Heart left ventricle (tissue), 16 donors: Measurements from ENCODE around the gene ARFGAP1. TPM values are rescaled to one million over a fixed set of nuclear protein-coding genes. Genes with fewer than 3 reads are reported as not detected.

Source experiments
- ATAC-seq, 4 donors: fragments of 200-7000 bp; cut with Tn5 transposase; one replicate each; pipeline ENCODE4 v1.9.1; 2020 to 2022; ENCODE audit warnings: moderate library complexity in 4 of 4, mild to moderate bottlenecking in 3 of 4, moderate number of reproducible peaks in 1 of 4
- DNase-seq, 5 donors: peaks; one replicate each; pipeline ENCODE4 v3.0.0-alpha.2; 2020
- H3K27ac ChIP-seq, 12 donors: fragments of 200-600 bp; sonication (generic) in 4 of 12; one replicate each; pipeline versions ENCODE4 v1.5.0 to v1.8.0; 2016 to 2022; ENCODE audit warnings: mild to moderate bottlenecking in 2 of 12
- H3K27me3 ChIP-seq, 9 donors: fragments of 200-600 bp; sonication (generic) in 2 of 9; one replicate each; pipeline versions ENCODE4 v1.5.1 to v1.8.0; 2016 to 2022; ENCODE audit warnings: mild to moderate bottlenecking in 3 of 9
- H3K36me3 ChIP-seq, 9 donors: fragments of 200-600 bp; sonication (generic) in 2 of 9; one replicate each; pipeline versions ENCODE4 v1.5.0 to v1.8.0; 2018 to 2022; ENCODE audit warnings: mild to moderate bottlenecking in 2 of 9
- H3K4me1 ChIP-seq, 12 donors: fragments of 200-600 bp; sonication (generic) in 4 of 12; one replicate each; pipeline versions ENCODE4 v1.5.0 to v1.8.0; 2016 to 2022; ENCODE audit warnings: mild to moderate bottlenecking in 3 of 12
- H3K4me3 ChIP-seq, 12 donors: fragments of 200-600 bp; sonication (generic) in 4 of 12; one replicate each; pipeline versions ENCODE4 v1.5.0 to v1.8.0; 2017 to 2022; ENCODE audit warnings: mild to moderate bottlenecking in 9 of 12, moderate library complexity in 4 of 12
- H3K9me3 ChIP-seq, 12 donors: fragments of 200-600 bp; sonication (generic) in 4 of 12; one replicate each; pipeline versions ENCODE4 v1.5.0 to v1.8.0; 2016 to 2022; ENCODE audit warnings: mild to moderate bottlenecking in 1 of 12
- POLR2A ChIP-seq, 2 donors: fragments of 450-650 bp; IDR thresholded peaks; one replicate each; pipeline ENCODE4 v1.6.1; 2017; ENCODE audit warnings: antibody characterized with exemption in 2 of 2, mild to moderate bottlenecking in 2 of 2, moderate library complexity in 2 of 2
- WGBS, 4 donors: extraction: QIAGEN DNeasy Blood & Tissue Kit in 2 of 4; methylation state at CpG; one replicate each; pipeline versions ENCODE4 v1.1.5 to v1.1.7; 2013 to 2018; 5-methylcytosine and 5-hydroxymethylcytosine counted together
- intact Hi-C, 10 donors: fragments of 100-400 bp; cut with DNase I; formaldehyde crosslinking; loops; one replicate each; pipeline versions ENCODE4 v1.11.1 to v1.14.2; 2022
- polyA plus RNA-seq, 2 donors: library from polyadenylated mRNA; stranded (reverse); fragments of 200-250 nt; gene quantifications; one replicate each; pipeline ENCODE4 v1.2.3, GENCODE V29; 2013
- total RNA-seq, 9 donors: library from RNA; depleted of rRNA in 2 of 9; stranded (reverse); fragments of >200 nt in 2 of 9; fragmentation: NEBNext Ultra II Directional in 3 of 9; extraction: Animal tissue kit (Norgen Biotek cat#: 25700) in 3 of 9; gene quantifications; one replicate each; pipeline versions ENCODE4 v1.1.0 to v1.2.4, GENCODE V29; 2016 to 2023
- TF ChIP-seq, protein P1 (sequence below), 12 donors: fragments of 200-600 bp; sonication (generic) in 4 of 12; IDR thresholded peaks; one replicate each; pipeline versions ENCODE4 v1.5.0 to v1.8.0; 2018 to 2022; ENCODE audit warnings: antibody characterized with exemption in 12 of 12, mild to moderate bottlenecking in 5 of 12
- donor health status: ischemic (EF 13 %, LVEDD 7.1; RV severe dilation, severe dysfunction).
- donor health status: healthy with polysubstance abuse.
- donor health status: DM: no; HTN: yes; CAD: no.
- donor health status: DM: no; HTN: no; CAD: no.
- donor health status: ischemic (EF 25% LVEDD 6.9; RV normal size, moderate dysfunction).
- donor health status: ischemic (EF 25% LVEDD 5.7; RV mildly dilated, moderate dysfunction).
- donor health status: healthy.
- donor health status: DM: yes; HTN: yes; CAD: no.
- donor health status: ischemic (EF 35%, LVEDD 5.7; RV mildly dilated, moderate dysfunction).
- donor health status: nonischemic (EF 11% LVEDD 7.7; RV severe dilation, severe dysfunction).
- donor health status: DM: yes; HTN: yes; CAD: no.
- donor health status: PGD.
- donor health status: ischemic (EF 29% LVEDD 5.4; RV normal size, mild dysfunction).
- donor health status: nonischemic (EF 23%, LVEDD 6.1; RV moderate dilation, normal function).

ARFGAP1 gene
- total and polyA plus RNA-seq, 11 donors = 14.3 to 51.6 (median 29.5) TPM

DNA sequence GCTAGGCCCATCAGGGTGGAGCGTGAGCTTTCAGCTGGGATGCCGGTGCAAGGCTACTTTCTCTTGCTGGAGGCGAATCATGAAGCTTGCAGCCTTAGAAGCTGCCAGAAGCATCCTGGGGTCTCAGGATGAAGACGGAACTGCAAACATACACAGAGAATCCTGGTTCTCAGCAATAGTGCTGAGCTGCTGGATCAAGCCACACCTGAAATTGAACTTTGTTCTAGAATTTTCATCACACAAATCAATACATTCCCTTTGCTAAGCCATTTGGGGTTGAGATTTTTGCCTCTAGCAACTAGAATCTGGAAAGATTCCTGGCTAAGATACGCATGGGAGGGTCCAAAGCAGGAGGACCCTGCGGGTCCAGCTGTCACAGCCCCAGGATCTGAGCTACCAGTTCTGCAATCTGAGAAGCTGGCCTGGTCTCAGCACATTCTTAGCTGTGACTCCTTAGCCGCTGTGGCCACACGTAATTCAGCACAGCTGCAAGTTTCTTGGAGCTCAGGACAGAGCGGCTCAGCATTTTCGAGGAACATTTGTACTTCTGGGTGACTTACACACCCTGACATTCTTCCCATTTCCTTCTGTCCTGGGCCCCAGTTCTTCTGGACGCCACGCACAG is 6.6 kb upstream of the ARFGAP1 start:
- 70 to 75% (median 73%) methylated on average over 12 of the region's 12 CpGs for WGBS, 4 donors
- no peak for TF ChIP-seq POLR2A (IDR thresholded peaks at IDR 0.05)
- TF ChIP-seq, protein P1, sequence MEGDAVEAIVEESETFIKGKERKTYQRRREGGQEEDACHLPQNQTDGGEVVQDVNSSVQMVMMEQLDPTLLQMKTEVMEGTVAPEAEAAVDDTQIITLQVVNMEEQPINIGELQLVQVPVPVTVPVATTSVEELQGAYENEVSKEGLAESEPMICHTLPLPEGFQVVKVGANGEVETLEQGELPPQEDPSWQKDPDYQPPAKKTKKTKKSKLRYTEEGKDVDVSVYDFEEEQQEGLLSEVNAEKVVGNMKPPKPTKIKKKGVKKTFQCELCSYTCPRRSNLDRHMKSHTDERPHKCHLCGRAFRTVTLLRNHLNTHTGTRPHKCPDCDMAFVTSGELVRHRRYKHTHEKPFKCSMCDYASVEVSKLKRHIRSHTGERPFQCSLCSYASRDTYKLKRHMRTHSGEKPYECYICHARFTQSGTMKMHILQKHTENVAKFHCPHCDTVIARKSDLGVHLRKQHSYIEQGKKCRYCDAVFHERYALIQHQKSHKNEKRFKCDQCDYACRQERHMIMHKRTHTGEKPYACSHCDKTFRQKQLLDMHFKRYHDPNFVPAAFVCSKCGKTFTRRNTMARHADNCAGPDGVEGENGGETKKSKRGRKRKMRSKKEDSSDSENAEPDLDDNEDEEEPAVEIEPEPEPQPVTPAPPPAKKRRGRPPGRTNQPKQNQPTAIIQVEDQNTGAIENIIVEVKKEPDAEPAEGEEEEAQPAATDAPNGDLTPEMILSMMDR (IDR thresholded peaks at IDR 0.05) = no peak
- no peak for ATAC-seq

DNA sequence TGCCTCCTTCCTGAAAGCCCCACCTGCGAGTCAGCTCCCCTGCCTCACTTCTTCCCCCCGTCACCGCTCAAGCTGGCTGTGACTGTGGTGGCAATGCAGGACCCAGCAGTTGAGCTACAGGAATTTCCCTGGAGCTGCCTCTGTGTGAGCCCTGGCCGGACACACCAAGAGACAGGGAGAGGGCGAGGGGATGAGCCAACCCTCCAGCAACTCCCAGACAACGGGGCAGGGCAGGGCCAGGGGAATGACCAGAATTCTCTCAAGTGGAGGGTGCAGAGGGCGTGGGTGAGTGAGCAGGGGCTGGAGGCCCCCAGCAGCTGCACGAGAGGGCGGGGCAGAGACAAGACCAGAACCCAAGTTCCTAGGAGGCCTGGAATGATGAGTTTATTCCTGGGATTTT is 4.9 kb upstream of the ARFGAP1 start:
- Histone ChIP-seq H3K9me3 (no peaks in the 10 kb centered on the region), H3K4me1 (peaks cover 0 to 7% (median 5%) of the 10 kb centered on the region in 12 donors), H3K27ac (no peak overlapping the region), H3K4me3 (no peak overlapping the region), H3K27me3 (peaks cover 0 to 40% (median 19%) of the 10 kb centered on the region in 9 donors), H3K36me3 (no peaks in the 10 kb centered on the region)
- ATAC-seq = no peak
- TF ChIP-seq, protein P1 (IDR thresholded peaks at IDR 0.05) = no peak
- TF ChIP-seq POLR2A (IDR thresholded peaks at IDR 0.05) = no peak
- DNase-seq = no peak
- intact Hi-C loops = no loop called here
- 52 to 68% (median 56%) methylated on average over 4 to 9 of the region's 9 CpGs for WGBS, 4 donors

More for the DNA sequence above, 6.6 kb upstream of the ARFGAP1 start:
- intact Hi-C loops = no loop called here
- Histone ChIP-seq H3K27ac (no peak overlapping the region), H3K36me3 (no peaks in the 10 kb centered on the region), H3K4me3 (no peak overlapping the region), H3K4me1 (no peaks in the 10 kb centered on the region), H3K27me3 (peaks cover 0 to 55% (median 19%) of the 10 kb centered on the region in 9 donors), H3K9me3 (no peaks in the 10 kb centered on the region)
- DNase-seq = no peak

DNA sequence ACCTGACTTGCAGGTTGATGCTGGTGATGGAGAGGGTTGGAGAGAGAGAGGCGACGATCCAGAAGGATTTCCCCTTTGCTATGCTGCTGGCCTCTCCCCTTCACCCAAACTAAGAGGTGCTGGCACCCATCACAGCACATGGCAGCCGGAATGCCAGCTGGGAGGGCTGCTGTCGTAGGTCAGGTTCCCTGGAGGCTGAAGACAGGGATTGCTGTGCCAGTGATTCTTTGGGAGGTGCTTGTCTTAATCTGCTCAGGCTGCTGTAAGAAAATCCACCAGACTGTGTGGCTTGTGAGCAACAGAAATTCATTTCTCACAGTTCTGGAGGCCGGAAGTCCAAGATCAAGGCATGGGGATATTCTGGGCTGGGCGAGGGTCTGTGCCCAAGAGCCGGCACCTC is 4.4 kb upstream of the ARFGAP1 start:
- Histone ChIP-seq H3K9me3 (no peaks in the 10 kb centered on the region), H3K36me3 (no peaks in the 10 kb centered on the region), H3K27me3 (peaks cover 0 to 35% (median 15%) of the 10 kb centered on the region in 9 donors), H3K4me1 (peaks cover 1 to 9% (median 5%) of the 10 kb centered on the region in 12 donors), H3K4me3 (no peak overlapping the region), H3K27ac (no peak overlapping the region)
- intact Hi-C loops = no loop called here
- TF ChIP-seq POLR2A (IDR thresholded peaks at IDR 0.05) = no peak
- TF ChIP-seq, protein P1 (IDR thresholded peaks at IDR 0.05) = no peak
- DNase-seq = no peak
- 61 to 75% (median 70%) methylated on average over 4 to 7 of the region's 7 CpGs for WGBS, 4 donors
- ATAC-seq = no peak

DNA sequence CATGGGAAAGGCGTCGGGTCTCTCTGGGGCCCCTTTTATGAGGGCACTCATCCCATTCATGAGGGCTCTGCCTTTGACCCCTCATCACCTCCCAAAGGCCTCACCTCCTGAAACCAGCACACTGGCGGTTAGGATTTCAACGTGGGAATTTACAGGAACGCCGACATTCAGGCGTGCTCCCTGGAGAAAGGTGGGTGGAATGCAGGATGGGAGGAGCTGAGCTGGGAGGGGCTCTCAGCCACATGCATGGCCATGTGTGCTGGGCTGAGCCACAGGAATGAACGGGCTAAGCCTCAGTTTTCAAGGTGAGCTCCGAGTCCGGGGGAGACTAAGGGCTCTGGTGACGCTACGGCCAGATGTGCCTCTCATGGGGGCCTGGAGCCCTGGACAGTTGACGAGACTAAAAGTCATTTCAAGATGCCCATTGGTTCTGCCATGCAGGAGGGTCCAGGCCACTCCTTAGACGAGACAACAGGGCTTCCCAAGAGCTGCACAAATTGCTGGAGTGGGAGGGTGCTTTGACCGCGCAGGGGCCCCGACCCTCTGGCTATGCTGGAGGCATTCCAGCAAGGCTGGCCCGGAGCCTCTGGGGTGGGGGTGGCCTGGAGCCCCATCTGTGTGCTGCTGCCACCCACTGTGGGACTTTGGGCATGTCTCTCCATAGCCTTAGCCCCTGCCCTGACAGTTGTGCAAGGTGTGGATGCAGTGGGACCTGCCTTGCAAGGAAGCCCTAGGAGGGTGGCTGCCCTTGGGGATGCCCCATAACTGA is 3.8 kb upstream of the ARFGAP1 start:
- Histone ChIP-seq H3K27me3 (peaks cover 0 to 29% (median 14%) of the 10 kb centered on the region in 9 donors), H3K4me3 (no peak overlapping the region), H3K4me1 (peaks cover 2 to 15% (median 11%) of the 10 kb centered on the region in 12 donors), H3K9me3 (no peaks in the 10 kb centered on the region), H3K36me3 (no peaks in the 10 kb centered on the region), H3K27ac (no peak overlapping the region)
- DNase-seq (no peak), ATAC-seq (no peak)
- WGBS, 4 donors = 38 to 44% (median 41%) methylated on average over 7 to 18 of the region's 18 CpGs
- intact Hi-C loops = no loop called here
- TF ChIP-seq, protein P1 (IDR thresholded peaks at IDR 0.05) = no peak
- TF ChIP-seq POLR2A (IDR thresholded peaks at IDR 0.05) = no peak
